GM12874 (cell line): ENCODE data around the gene GLTPD2.

Experiments used
- CTCF ChIP-seq: IDR thresholded peaks from 2 replicates; pipeline ENCODE4 v1.5.1; 2011; ENCODE audit warnings: low read depth, mild to moderate bottlenecking, control low read depth, low read length, moderate library complexity; ENCODE audit not compliant: insufficient read depth

The GLTPD2 gene

GRCh38 chr17:4812690-4813089 is 23.9 kb downstream of the GLTPD2 start:
- TF ChIP-seq CTCF: no peak

GRCh38 chr17:4815043-4815675 is 26.4 kb downstream of the GLTPD2 start:
- 0 out of 2 replicates have a peak, but pooled peaks have one; percentile 31 for TF ChIP-seq CTCF

GRCh38 chr17:4816826-4817225 is 28.1 kb downstream of the GLTPD2 start:
- TF ChIP-seq CTCF: no peak

- TF ChIP-seq CTCF: no peak
Observed at GRCh38 chr17:4818276-4818675, 29.5 kb downstream of the GLTPD2 start.

- TF ChIP-seq CTCF: no peak
Observed at GRCh38 chr17:4822835-4823234, 34.1 kb downstream of the GLTPD2 start.

- TF ChIP-seq CTCF: no peak
Observed at GRCh38 chr17:4823373-4824089, 34.8 kb downstream of the GLTPD2 start.

- TF ChIP-seq CTCF: no peak
Observed at GRCh38 chr17:4827399-4827798, 38.6 kb downstream of the GLTPD2 start.
